ENCODE measurements around the gene CORT.
"Not testable (repeated sequence)": the region's sequence is repeated elsewhere in the genome, so short reads cannot be mapped to it uniquely, and the experiment has no call there.

CORT gene

DNA sequence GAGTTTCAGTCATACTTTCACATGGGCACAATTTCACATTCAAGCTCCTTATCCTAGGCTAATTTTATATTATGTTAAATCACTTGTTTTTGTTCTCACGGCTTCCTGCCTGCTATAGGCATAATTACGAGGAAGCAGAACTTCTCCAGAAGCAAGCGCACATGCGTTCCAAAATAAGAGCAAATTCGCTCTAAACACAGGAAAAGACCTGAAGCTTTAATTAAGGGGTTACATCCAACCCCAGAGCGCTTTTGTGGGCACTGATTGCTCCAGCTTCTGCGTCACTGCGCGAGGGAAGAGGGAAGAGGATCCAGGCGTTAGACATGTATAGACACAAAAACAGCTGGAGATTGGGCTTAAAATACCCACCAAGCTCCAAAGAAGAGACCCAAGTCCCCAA, at the start of gene CORT:
Gene CORT (plus strand): TSS at position 281 of the 400 bp plus-strand sequence. CDS start 193 bp downstream, outside the sequence.
- DNase-seq, result no peak

GRCh38 chr1:10401281-10401680, 48.5 kb upstream of the CORT start:
- no peak for DNase-seq

DNA sequence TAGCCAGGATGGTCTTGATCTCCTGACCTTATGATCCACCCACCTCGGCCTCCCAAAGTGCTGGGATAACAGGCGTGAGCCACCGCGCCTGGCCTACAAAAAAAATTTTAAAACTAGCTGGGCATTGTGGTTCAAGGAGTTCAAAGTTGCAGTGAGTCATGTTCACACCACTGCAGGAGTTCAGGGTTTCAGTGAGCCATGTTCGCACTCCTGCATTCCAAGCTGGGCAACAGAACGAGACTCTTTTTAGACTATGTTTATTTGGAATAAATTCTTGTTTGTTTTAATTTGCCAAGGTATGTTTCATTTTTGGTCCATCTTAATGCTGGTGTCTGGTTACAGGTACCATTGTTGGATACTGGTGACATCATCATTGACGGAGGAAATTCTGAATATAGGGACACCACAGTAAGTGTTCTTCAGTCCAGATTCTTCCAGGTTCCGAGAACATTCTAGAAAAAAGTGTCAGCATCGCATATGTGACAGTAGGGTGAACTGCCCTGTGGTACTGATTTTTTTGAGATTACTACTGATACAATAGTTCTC, 47.0 kb upstream of the CORT start:
- no peak for DNase-seq

DNA sequence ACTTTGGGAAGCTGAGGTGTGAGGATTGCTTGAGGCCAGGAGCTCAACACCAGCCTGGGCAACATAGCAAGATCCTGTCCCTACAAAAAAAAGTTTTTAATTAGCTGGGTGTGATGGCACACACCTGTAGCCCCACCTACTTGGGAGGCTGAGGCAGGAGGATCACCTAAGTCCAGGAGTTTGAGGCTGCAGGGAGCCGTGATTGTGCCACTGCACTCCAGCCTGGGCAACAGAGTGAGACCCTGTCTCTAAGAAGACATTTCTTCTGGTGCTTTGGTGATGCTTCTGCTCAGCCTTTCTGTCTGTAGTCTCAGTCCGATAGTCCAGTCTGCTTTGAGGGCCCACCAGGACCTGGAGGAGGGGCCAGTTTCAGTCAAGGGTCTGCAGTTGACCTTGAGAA, 42.6 kb upstream of the CORT start:
- DNase-seq, result no peak

GRCh38 chr1:10415211-10415930, 34.5 kb upstream of the CORT start:
- DNase-seq, result no peak

DNA sequence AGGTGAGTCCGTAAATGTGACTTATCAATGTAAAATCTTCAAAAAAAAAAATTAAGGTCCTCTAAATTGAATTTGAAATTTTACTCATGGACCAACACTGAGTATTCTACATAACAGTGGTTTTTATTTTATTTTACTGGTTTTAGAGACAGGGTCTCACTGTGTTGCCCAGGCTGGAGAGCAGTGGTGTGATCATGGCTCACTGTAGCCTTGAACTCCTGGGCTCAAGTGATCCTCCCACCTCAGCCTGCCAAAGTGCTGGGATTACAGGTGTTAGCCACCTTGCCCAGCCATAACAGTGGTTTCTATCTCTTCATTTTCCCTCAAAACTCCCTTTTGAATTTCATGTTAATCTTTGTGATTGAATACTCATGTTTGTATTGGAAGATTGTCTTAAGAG, 33.9 kb upstream of the CORT start:
- DNase-seq, result not testable (repeated sequence)

- DNase-seq, result not testable (repeated sequence)
These were observed 31.1 kb upstream of the CORT start for GRCh38 chr1:10418741-10419140.

DNA sequence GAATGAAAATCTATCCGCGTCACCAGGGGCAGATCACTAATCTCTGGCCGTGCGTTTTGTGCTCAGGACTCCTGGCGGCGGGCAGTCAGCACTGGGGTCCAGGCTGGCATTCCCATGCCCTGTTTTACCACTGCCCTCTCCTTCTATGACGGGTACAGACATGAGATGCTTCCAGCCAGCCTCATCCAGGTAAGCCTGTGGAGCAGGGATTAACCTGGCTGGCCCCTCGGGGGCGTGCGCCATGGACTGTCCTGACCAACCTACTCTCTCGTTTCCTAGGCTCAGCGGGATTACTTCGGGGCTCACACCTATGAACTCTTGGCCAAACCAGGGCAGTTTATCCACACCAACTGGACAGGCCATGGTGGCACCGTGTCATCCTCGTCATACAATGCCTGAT, 30.5 kb upstream of the CORT start:
- DNase-seq, result no peak

GRCh38 chr1:10421637-10422036, 28.2 kb upstream of the CORT start:
- no peak for DNase-seq

DNA sequence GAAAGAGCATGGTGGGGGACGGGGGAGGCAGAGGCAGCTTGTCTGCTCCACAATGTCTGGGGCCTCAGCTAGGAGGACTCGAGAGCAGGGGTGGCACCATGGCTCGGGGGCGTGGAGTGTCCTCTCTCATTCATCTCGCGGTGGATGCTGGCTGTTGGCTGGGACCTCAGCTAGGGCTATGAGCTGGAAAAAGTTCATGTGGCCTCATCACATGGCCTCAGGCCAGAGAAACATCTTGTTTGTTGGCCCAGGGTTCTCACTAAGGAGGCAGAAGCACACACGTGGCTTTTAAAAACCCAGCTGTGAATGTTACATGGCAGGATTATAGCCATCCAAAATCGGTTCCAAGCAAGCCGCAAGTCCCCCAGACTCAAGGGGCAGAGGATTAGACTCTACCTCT, 25.8 kb upstream of the CORT start:
- DNase-seq, result no peak

GRCh38 chr1:10424651-10425050, 25.2 kb upstream of the CORT start:
- DNase-seq, result no peak

DNA sequence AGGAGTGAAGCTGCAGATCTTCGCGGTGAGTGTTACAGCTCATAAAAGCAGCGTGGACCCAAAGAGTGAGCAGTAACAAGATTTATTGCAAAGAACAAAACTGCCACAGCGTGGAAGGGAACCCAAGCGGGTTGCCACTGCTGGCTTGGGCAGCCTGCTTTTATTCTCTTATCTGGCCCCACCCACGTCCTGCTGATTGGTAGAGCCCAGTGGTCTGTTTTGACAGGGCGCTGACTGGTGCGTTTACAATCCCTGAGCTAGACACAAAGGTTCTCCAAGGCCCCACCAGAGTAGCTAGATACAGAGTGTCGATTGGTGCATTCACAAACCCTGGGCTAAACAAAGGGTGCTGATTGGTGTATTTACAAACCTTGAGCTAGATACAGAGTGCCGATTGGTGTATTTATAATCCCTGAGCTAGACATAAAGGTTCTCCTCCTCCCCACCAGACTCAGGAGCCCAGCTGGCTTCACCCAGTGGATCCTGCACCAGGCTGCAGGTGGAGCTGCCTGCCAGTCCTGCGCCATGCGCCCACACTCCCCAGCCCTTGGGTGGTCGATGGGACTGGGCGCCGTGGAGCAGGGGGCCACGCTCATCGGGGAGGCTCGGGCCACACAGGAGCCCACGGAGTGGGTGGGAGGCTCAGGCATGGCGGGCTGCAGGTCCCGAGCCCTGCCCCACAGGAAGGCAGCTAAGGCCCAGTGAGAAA, 23.9 kb upstream of the CORT start:
- DNase-seq, result not testable (repeated sequence)

DNA sequence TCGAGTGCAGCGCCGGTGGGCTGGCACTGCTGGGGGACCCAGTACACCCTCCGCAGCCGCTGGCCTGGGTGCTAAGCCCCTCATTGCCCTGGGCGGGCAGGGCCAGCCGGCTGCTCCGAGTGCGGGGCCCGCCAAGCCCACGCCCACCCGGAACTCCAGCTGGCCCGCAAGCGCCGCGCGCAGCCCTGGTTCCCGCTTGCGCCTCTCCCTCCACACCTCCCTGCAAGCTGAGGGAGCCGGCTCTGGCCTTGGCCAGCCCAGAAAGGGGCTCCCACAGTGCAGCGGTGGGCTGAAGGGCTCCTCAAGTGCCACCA, 23.3 kb upstream of the CORT start:
- not testable (repeated sequence) for DNase-seq

- no peak for DNase-seq
These were observed 20.8 kb upstream of the CORT start for GRCh38 chr1:10428984-10429383.

DNA sequence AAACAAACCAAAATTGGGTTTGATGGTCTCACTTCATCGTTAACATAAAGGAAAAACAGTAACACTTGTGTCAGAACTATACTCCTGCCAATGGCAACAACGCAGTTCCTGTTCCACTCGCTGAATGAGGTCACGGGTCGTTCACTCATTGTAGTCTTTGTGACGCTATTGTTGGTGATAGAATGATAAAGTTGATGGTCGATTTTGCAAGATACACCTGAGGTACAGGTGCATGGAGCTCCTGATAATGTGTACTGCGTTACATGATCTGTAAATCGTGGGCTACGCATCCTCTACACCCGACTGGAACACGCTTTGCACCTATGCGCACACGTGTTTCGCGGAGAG, 20.0 kb upstream of the CORT start:
- peak in 1 of 6 experiments; percentile 22 for DNase-seq

DNA sequence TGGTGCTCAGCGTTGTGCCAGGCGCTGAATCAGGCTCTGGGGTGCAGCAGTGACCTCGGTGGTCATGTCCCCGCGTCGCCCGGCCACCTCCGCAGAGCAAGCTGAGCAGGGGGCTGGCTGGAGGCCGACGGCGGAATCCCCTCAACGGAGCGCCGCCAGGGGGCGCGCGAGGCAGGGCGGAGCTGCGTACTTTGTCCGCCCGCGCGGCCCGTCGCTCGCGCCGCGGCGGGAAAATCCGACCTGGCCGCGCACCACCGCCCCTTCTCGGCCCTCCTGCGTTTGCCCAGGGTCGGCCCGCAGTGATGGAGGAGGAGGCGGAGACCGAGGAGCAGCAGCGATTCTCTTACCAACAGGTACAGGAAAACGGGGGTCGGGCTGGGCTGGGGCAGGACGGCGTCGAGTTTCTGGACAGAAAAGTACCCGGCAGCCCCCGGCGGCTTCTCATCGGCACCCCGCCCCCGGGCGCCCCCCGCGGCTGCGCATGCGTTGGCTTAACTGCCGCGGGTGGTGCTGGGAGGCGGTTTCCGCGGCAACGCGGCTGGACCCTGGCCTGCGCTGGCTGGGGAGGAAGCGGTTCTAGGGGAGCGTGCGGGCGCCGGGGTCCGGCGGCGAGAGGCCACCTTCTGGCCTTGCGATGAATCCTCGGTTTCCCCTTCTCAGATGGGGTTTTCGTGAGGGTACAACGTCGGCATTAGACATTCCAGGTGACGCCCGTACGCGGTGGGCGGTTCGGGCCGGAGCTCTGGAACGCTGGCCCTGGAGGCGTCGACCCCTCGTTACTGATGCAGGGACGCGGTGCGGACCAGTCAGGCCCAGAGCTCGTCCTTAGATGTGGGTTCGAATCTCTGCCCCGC, 19.4 kb upstream of the CORT start, which contains the start of gene CENPS:
Gene CENPS (plus strand): TSS at position 218 of the 854 bp plus-strand sequence. CDS start 85 bp downstream, at position 303.
- peak; percentile 78 to 97 (median 88) for DNase-seq

DNA sequence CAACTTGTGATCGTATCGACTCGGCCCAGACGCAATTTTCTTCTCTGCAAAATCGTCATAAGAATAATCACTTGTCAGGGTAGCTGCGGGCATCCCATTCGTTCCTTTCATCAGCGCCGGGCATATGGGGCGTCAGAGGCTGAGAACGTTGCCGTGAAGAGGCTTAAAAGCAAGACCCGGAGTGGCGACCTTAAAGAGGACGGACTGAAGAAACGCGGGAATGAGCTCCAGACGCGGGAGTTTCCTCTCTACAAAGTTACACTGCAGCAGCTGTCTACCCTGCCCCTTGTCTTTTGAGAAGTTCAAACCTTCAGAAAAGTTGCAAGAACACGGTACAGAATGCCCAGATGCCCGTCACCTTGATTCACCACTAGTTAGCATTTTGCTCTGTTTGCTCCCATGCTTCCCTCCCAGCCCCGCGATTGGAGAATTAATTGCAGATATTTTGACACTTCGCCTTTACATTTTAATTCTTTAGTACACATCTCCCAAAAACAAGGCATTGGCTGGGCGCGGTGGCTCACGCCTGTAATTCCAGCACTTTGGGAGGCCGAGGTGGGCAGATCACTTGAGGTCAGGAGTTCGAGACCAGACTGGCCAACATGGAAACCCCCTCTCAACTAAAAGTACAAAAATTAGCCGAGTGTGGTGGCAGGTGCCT, 18.6 kb upstream of the CORT start:
- DNase-seq, result peak in 2 of 6 experiments; percentile 17 to 40

DNA sequence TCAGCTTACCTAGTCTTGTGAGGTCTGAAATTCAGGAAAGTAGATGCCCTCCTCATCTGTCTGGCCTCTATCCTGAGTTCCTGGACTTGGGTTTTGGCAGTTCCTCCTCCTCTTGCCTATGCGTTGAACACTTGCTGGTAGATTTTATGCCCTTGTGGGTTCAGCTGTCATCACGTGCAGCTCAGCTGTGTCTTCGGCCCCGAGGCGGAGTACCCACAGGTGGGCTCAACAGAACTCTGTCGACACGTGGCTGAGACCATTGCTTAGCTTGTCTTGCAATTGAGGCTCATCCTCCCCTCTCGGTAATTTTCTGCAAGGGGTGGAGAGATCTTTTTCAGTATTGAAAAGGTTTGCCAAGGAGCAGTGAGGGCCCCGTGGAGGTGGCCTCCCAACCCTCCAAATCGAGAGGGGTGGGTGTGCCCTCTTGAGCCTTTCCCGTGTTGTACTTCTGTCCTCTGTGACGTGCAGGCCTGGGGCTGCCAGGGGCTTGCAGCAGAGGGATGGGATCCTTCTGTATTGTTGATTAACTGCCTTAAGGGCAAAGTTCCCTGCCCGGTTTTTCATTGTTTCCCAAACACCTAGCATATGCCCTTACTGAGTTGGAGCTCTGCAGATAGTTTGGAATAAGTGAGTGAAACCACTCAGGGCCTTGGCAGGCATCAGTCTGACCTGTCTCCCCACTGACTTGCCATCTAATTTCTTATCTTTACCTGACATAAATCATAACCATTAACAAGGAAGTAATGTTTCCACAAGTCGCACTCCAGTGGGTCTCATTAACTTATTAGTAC, 16.7 kb upstream of the CORT start:
- no peak for DNase-seq

DNA sequence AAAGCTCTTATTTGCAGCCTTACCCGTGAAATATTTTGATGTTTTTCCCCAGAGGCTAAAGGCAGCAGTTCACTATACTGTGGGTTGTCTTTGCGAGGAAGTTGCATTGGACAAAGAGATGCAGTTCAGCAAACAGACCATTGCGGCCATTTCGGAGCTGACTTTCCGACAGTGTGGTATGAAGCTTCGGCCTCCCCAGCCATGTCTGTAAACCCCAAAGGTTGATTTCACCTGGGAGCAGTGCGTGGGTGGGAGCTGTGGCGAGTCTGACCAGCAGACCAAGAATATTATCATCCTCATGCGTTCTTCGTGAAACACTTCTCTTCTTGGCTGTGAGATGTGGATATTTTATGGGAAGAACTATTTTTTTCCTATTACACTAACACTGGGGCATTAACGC, 16.0 kb upstream of the CORT start:
- no peak for DNase-seq

GRCh38 chr1:10434590-10434989, 15.2 kb upstream of the CORT start:
- DNase-seq, result no peak

- DNase-seq, result no peak
These were observed 12.8 kb upstream of the CORT start for GRCh38 chr1:10437052-10437451.

DNA sequence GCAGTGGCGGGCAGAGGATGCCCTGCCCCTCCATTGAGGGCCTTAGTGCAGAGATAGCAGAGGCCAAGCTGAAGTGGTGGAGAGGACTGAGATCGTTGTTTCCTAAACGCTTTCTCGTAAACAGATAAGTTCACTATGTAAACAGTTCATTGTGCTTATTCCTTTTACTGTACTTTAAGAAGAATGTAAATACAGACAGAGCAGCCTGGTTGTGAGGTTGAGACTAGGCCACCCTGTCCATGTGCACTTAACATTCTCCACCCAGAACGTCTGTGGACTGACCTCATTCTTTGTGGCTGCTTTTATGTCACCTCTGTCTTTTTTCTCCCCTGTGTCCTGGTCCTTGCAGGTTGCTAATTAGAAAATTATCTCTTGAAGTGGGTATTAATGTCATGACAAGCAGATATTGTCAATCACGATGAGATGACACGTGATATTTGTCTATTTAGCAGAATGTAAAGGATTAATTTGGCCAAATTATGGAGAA, 11.1 kb upstream of the CORT start:
- no peak for DNase-seq
